ENCODE results near the gene ALG3. TPM values are rescaled to one million over a fixed set of nuclear protein-coding genes. Genes with fewer than 3 reads are reported as not detected.

Gene ALG3
- total and polyA plus RNA-seq, 9 of the 15 experiments (the other 6 are each of a cell fraction or from before 2014, with no cell fraction given) = 37.5 to 107 (median 80.1) TPM

- no peak for TF ChIP-seq MCM3 (IDR thresholded peaks at IDR 0.05)
- no peak for TF ChIP-seq ZC3H4 (CRISPR knock-in tag; IDR thresholded peaks at IDR 0.05; ENCODE audit: borderline replicate concordance)
- TF ChIP-seq SREBF2 (CRISPR knock-in tag; IDR thresholded peaks at IDR 0.05) = no peak
- TF ChIP-seq PML (IDR thresholded peaks at IDR 0.05; ENCODE audit: low read length) = no peak
- TF ChIP-seq KLF6 (CRISPR knock-in tag; IDR thresholded peaks at IDR 0.05; ENCODE audit: borderline replicate concordance) = no peak
- no peak for TF ChIP-seq ILF3 (IDR thresholded peaks at IDR 0.05; ENCODE audit: borderline replicate concordance)
- no peak for TF ChIP-seq CREB3L1 (IDR thresholded peaks at IDR 0.05; ENCODE audit: borderline replicate concordance, low read depth)
- TF ChIP-seq MTA2 (IDR thresholded peaks at IDR 0.05; ENCODE audit: low read depth) = no peak
- no peak for TF ChIP-seq ZNF316 (IDR thresholded peaks at IDR 0.05)
- TF ChIP-seq, protein P1, sequence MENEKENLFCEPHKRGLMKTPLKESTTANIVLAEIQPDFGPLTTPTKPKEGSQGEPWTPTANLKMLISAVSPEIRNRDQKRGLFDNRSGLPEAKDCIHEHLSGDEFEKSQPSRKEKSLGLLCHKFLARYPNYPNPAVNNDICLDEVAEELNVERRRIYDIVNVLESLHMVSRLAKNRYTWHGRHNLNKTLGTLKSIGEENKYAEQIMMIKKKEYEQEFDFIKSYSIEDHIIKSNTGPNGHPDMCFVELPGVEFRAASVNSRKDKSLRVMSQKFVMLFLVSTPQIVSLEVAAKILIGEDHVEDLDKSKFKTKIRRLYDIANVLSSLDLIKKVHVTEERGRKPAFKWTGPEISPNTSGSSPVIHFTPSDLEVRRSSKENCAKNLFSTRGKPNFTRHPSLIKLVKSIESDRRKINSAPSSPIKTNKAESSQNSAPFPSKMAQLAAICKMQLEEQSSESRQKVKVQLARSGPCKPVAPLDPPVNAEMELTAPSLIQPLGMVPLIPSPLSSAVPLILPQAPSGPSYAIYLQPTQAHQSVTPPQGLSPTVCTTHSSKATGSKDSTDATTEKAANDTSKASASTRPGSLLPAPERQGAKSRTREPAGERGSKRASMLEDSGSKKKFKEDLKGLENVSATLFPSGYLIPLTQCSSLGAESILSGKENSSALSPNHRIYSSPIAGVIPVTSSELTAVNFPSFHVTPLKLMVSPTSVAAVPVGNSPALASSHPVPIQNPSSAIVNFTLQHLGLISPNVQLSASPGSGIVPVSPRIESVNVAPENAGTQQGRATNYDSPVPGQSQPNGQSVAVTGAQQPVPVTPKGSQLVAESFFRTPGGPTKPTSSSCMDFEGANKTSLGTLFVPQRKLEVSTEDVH (IDR thresholded peaks at IDR 0.05; ENCODE audit: low read depth, partially characterized antibody) = no peak
- TF ChIP-seq FOXM1 (IDR thresholded peaks at IDR 0.05; ENCODE audit: low read depth) = no peak
- TF ChIP-seq FOXM1 (CRISPR knock-in tag; IDR thresholded peaks at IDR 0.05; ENCODE audit: low read depth) = no peak
- no peak for TF ChIP-seq SMARCC2 (IDR thresholded peaks at IDR 0.05; ENCODE audit: low read depth)
- no peak for TF ChIP-seq PHF20 (IDR thresholded peaks at IDR 0.05; ENCODE audit: partially characterized antibody)
- no peak for TF ChIP-seq LEF1 (IDR thresholded peaks at IDR 0.05)
- TF ChIP-seq ELF2 (CRISPR knock-in tag; IDR thresholded peaks at IDR 0.05) = no peak
- no peak for TF ChIP-seq ZNF318 (IDR thresholded peaks at IDR 0.05; ENCODE audit: borderline replicate concordance in 1 of 2, low read depth in 1 of 2)
These were observed 7.1 kb downstream of the ALG3 start (continued) for GRCh38 chr3:184241447-184242296.

Measured in K562 (cell line).